ENCODE measurements around the gene SPAG16.

The SPAG16 gene

DNA sequence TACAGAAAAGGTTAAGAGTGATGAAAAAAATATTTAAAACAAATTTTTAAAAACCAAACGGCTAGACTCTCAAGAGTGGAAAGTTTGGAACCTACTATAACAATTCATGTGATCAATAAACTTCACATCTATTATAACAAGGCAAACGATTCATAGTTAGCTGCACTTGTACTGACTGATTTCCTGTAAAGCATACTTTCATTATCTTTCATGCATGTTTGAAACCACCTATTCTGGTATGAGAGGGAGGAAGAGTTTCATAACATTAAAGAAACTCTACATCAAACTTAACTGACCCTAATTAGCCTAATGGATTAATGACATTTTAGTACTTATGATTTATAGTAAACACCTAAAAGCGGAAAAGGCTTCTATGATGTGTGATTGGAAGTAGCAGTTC lies 1082.9 kb downstream of the SPAG16 start:
- H3K27me3 ChIP-seq (ENCODE audit: insufficient read depth, poor library complexity, severe bottlenecking), result no peaks in the 10 kb centered on the region
- DNase-seq (ENCODE audit: low read depth in 1 of 2, low spot score in 1 of 2), result no peak
- H3K27ac ChIP-seq (replicated peaks), result no peak overlapping the region
- no peak overlapping the region for H3K4me3 ChIP-seq (replicated peaks; ENCODE audit: insufficient read depth, low read length)
- TF ChIP-seq SPI1 (IDR thresholded peaks at IDR 0.05; ENCODE audit: borderline replicate concordance, low read depth), result no peak
- TF ChIP-seq, protein P1, sequence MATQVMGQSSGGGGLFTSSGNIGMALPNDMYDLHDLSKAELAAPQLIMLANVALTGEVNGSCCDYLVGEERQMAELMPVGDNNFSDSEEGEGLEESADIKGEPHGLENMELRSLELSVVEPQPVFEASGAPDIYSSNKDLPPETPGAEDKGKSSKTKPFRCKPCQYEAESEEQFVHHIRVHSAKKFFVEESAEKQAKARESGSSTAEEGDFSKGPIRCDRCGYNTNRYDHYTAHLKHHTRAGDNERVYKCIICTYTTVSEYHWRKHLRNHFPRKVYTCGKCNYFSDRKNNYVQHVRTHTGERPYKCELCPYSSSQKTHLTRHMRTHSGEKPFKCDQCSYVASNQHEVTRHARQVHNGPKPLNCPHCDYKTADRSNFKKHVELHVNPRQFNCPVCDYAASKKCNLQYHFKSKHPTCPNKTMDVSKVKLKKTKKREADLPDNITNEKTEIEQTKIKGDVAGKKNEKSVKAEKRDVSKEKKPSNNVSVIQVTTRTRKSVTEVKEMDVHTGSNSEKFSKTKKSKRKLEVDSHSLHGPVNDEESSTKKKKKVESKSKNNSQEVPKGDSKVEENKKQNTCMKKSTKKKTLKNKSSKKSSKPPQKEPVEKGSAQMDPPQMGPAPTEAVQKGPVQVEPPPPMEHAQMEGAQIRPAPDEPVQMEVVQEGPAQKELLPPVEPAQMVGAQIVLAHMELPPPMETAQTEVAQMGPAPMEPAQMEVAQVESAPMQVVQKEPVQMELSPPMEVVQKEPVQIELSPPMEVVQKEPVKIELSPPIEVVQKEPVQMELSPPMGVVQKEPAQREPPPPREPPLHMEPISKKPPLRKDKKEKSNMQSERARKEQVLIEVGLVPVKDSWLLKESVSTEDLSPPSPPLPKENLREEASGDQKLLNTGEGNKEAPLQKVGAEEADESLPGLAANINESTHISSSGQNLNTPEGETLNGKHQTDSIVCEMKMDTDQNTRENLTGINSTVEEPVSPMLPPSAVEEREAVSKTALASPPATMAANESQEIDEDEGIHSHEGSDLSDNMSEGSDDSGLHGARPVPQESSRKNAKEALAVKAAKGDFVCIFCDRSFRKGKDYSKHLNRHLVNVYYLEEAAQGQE (IDR thresholded peaks at IDR 0.05; ENCODE audit: insufficient replicate concordance, low read depth), result no peak
- no peak for TF ChIP-seq POLR2AphosphoS5 (IDR thresholded peaks at IDR 0.05; ENCODE audit: low read depth)
- no peak for TF ChIP-seq GABPA (IDR thresholded peaks at IDR 0.05; ENCODE audit: low read depth)
- TF ChIP-seq, protein P2, sequence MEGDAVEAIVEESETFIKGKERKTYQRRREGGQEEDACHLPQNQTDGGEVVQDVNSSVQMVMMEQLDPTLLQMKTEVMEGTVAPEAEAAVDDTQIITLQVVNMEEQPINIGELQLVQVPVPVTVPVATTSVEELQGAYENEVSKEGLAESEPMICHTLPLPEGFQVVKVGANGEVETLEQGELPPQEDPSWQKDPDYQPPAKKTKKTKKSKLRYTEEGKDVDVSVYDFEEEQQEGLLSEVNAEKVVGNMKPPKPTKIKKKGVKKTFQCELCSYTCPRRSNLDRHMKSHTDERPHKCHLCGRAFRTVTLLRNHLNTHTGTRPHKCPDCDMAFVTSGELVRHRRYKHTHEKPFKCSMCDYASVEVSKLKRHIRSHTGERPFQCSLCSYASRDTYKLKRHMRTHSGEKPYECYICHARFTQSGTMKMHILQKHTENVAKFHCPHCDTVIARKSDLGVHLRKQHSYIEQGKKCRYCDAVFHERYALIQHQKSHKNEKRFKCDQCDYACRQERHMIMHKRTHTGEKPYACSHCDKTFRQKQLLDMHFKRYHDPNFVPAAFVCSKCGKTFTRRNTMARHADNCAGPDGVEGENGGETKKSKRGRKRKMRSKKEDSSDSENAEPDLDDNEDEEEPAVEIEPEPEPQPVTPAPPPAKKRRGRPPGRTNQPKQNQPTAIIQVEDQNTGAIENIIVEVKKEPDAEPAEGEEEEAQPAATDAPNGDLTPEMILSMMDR (IDR thresholded peaks at IDR 0.05; ENCODE audit: insufficient read depth, low read length), result no peak

DNA sequence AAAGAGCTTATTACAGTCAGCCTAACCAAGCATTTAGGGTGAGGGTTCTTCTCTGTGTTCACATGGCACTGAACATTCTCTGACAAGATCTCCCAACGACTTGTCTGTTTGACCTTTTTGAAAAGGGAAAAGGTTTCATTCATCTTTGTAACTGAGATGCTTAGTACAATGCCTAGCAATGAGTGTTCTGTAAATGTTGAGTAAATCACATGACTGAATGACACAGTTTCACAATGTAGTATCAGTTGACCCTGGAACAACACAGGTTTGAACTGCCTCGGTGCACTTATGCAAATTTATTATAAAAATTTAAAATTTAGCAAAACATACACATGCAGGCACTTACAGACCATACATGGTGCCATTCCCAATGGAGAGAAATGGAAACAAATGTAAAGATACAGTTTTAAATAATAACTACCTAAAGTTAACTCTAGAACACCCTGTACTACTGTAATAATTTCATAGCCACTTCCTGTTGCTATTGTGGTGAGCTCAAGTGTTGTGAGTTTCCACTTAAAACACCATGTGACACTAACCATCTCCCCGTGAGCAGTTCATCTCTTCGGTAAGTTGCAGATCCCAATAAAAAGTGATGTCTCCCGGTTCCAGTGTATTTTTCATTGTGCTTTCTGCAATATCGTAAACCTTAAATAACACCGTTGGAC lies 1092.5 kb downstream of the SPAG16 start:
- Histone ChIP-seq H3K27me3 (ENCODE audit: insufficient read depth, poor library complexity, severe bottlenecking) (no peaks in the 10 kb centered on the region), H3K27ac (replicated peaks) (no peak overlapping the region), H3K4me3 (replicated peaks; ENCODE audit: insufficient read depth, low read length) (no peak overlapping the region)
- TF ChIP-seq, protein P1 (IDR thresholded peaks at IDR 0.05; ENCODE audit: insufficient replicate concordance, low read depth), result no peak
- no peak for TF ChIP-seq SPI1 (IDR thresholded peaks at IDR 0.05; ENCODE audit: borderline replicate concordance, low read depth)
- no peak for TF ChIP-seq GABPA (IDR thresholded peaks at IDR 0.05; ENCODE audit: low read depth)
- no peak for TF ChIP-seq POLR2AphosphoS5 (IDR thresholded peaks at IDR 0.05; ENCODE audit: low read depth)
- TF ChIP-seq, protein P2 (IDR thresholded peaks at IDR 0.05; ENCODE audit: insufficient read depth, low read length), result no peak
- DNase-seq (ENCODE audit: low read depth in 1 of 2, low spot score in 1 of 2), result no peak

DNA sequence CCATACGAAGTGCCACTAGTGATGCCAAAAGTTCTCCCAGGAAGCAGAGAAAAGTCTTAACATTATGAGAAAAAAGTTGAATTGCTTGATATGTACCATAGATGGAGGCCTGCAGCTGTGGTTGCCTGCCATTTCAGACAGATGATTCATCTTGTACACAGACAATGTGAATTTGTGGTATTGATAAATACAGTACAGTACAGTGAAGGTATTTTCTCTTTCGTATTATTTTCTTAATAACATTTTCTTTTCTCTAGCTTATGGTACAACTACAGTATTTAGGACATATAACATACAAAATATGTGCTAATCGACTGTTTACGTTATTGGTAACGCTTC lies 1093.0 kb downstream of the SPAG16 start:
- Histone ChIP-seq H3K27me3 (ENCODE audit: insufficient read depth, poor library complexity, severe bottlenecking) (no peaks in the 10 kb centered on the region), H3K27ac (replicated peaks) (no peak overlapping the region), H3K4me3 (replicated peaks; ENCODE audit: insufficient read depth, low read length) (no peak overlapping the region)
- TF ChIP-seq SPI1 (IDR thresholded peaks at IDR 0.05; ENCODE audit: borderline replicate concordance, low read depth) (no peak), GABPA (IDR thresholded peaks at IDR 0.05; ENCODE audit: low read depth) (no peak), POLR2AphosphoS5 (IDR thresholded peaks at IDR 0.05; ENCODE audit: low read depth) (no peak)
- TF ChIP-seq, protein P1 (IDR thresholded peaks at IDR 0.05; ENCODE audit: insufficient replicate concordance, low read depth), result no peak
- TF ChIP-seq, protein P2 (IDR thresholded peaks at IDR 0.05; ENCODE audit: insufficient read depth, low read length), result no peak
- no peak for DNase-seq (ENCODE audit: low read depth in 1 of 2, low spot score in 1 of 2)

Data from HL-60 (cell line).